A673 (cell line): ENCODE data around the gene ANGPTL2. TPM values are rescaled to one million over a fixed set of nuclear protein-coding genes. Genes with fewer than 3 reads are reported as not detected.
A peak's percentile ranks its signal among the peaks of the same experiment; 100 is the strongest.

ENCODE experiments used
- BruUV-seq: library from RNA; stranded (reverse); fragments of 400-500 nt; replicated peaks from 2 replicates; lab custom pipeline; 2021; lab: Mats Ljungman, UMichigan
- CTCF ChIA-PET: fragments of 300-600 bp; sonication (Branson Sonifier 250); formaldehyde crosslinking; loops from one replicate; lab custom pipeline; 2022; ENCODE audit warnings: antibody characterized with exemption; lab: Charles Lee
- POLR2A ChIA-PET: fragments of 300-600 bp; sonication (Branson Sonifier 250); formaldehyde crosslinking; loops from one replicate; lab custom pipeline; 2022; ENCODE audit warnings: antibody characterized with exemption; ENCODE audit not compliant: low non-redundant PET; lab: Charles Lee
- DNase-seq: peaks from one replicate; pipeline ENCODE4 v3.0.0-alpha.2; 2015; ENCODE audit warnings: low spot score
- H3K27ac ChIP-seq: fragments of 200-600 bp; sonication (generic); 2 replicates; pipeline ENCODE4 v1.5.1; 2016; ENCODE audit warnings: mixed run types, low read depth, mild to moderate bottlenecking, mixed read lengths, antibody characterized with exemption, low read length; ENCODE audit not compliant: poor library complexity, severe bottlenecking
- H3K27me3 ChIP-seq: fragments of 200-600 bp; sonication (generic); replicated peaks from 2 replicates; pipeline ENCODE4 v1.6.1; 2017; ENCODE audit warnings: mixed run types, low read depth, mild to moderate bottlenecking, mixed read lengths, antibody characterized with exemption, low read length; ENCODE audit not compliant: insufficient read depth, poor library complexity
- H3K36me3 ChIP-seq: fragments of 200-600 bp; sonication (generic); 2 replicates; pipeline ENCODE4 v1.6.1; 2016; ENCODE audit warnings: mixed run types, mild to moderate bottlenecking, mixed read lengths, antibody characterized with exemption, low read length; ENCODE audit not compliant: insufficient read depth, poor library complexity, severe bottlenecking
- H3K4me1 ChIP-seq: fragments of 200-600 bp; sonication (generic); 2 replicates; pipeline ENCODE4 v1.6.1; 2017; ENCODE audit warnings: mixed run types, mild to moderate bottlenecking, mixed read lengths, antibody characterized with exemption, low read length; ENCODE audit not compliant: insufficient read depth, poor library complexity, severe bottlenecking
- H3K4me3 ChIP-seq: fragments of 200-600 bp; sonication (generic); 2 replicates; pipeline ENCODE4 v1.5.1; 2016; ENCODE audit warnings: low read depth, mixed run types, mild to moderate bottlenecking, mixed read lengths, low read length; ENCODE audit not compliant: poor library complexity, severe bottlenecking
- H3K9me3 ChIP-seq: fragments of 200-600 bp; sonication (generic); 2 replicates; pipeline ENCODE4 v1.6.1; 2016; ENCODE audit warnings: mixed run types, low read depth, mild to moderate bottlenecking, mixed read lengths, antibody characterized with exemption, low read length; ENCODE audit not compliant: poor library complexity, severe bottlenecking
- CTCF ChIP-seq: fragments of 300-800, 200-600 bp; sonication (generic); conservative IDR thresholded peaks from 2 replicates; pipeline ENCODE4 v1.5.1; 2017; ENCODE audit warnings: low read depth, mild to moderate bottlenecking, antibody characterized with exemption, low read length, moderate library complexity, mixed read lengths
- EZH2 ChIP-seq: fragments of 200-600 bp; sonication (generic); IDR thresholded peaks from 2 replicates; pipeline ENCODE4 v1.6.1; 2017; ENCODE audit warnings: borderline replicate concordance, low read depth, mild to moderate bottlenecking, mixed read lengths, antibody characterized with exemption, low read length; ENCODE audit not compliant: poor library complexity, severe bottlenecking
- intact Hi-C: fragments of 100-400 bp; cut with micrococcal nuclease; formaldehyde crosslinking; loops from one replicate; pipeline ENCODE4 v1.10.0; 2022; ENCODE audit not compliant: unreplicated experiment
- total RNA-seq: library from RNA; stranded (reverse); gene quantifications from 2 replicates; pipeline ENCODE4 v1.2.3, GENCODE V29; 2021

The ANGPTL2 gene
- total RNA-seq, 1 experiment from 2014 or later: 2.5 TPM

GRCh38 chr9:127123064-127123890 is 842 bp upstream of the ANGPTL2 start:
- BruUV-seq: no TSS peak
- TF ChIP-seq EZH2 (no peak), CTCF (no peak)
- Histone ChIP-seq H3K4me3 (peak overlapping the region; percentile 35), H3K9me3 (no peaks in the 10 kb centered on the region), H3K27ac (no peak overlapping the region), H3K36me3 (no peaks in the 10 kb centered on the region), H3K27me3 (no peaks in the 10 kb centered on the region), H3K4me1 (peaks cover 13% of the 10 kb centered on the region)
- DNase-seq: no peak
- CTCF ChIA-PET: interaction anchor here (0.7 kb wide), 1 partner anchor 598 kb away, joined by 3 read pairs; no protein-coding TSS in a partner anchor
- intact Hi-C loops: no loop called here
- POLR2A ChIA-PET: no interaction called here

GRCh38 chr9:127121628-127122175 is 733 bp downstream of the ANGPTL2 start:
- CTCF ChIA-PET: no interaction called here
- intact Hi-C loops: no loop called here
- Histone ChIP-seq H3K27me3 (no peaks in the 10 kb centered on the region), H3K27ac (no peak overlapping the region), H3K4me1 (peaks cover 13% of the 10 kb centered on the region), H3K9me3 (no peaks in the 10 kb centered on the region), H3K36me3 (no peaks in the 10 kb centered on the region), H3K4me3 (peak overlapping the region; percentile 35)
- no peak for TF ChIP-seq CTCF
- TF ChIP-seq EZH2: no peak
- no TSS peak for BruUV-seq
- DNase-seq: no peak
- POLR2A ChIA-PET: no interaction called here

GRCh38 chr9:127119320-127119709 is 3.1 kb downstream of the ANGPTL2 start:
- DNase-seq: no peak
- Histone ChIP-seq H3K36me3 (no peaks in the 10 kb centered on the region), H3K27ac (no peak overlapping the region), H3K4me1 (peaks cover 13% of the 10 kb centered on the region), H3K4me3 (no peak overlapping the region), H3K27me3 (no peaks in the 10 kb centered on the region), H3K9me3 (no peaks in the 10 kb centered on the region)
- POLR2A ChIA-PET: no interaction called here
- no TSS peak for BruUV-seq
- CTCF ChIA-PET: no interaction called here
- no peak for TF ChIP-seq CTCF
- no peak for TF ChIP-seq EZH2
- intact Hi-C loops: no loop called here
